ENCODE measurements around the gene PRRG2.

- TF ChIP-seq BHLHE40 (IDR thresholded peaks at IDR 0.05; ENCODE audit: borderline replicate concordance) (no peak), FOXK2 (IDR thresholded peaks at IDR 0.05) (no peak), ARNT (IDR thresholded peaks at IDR 0.05) (no peak), SP1 (IDR thresholded peaks at IDR 0.05) (no peak), TARDBP (IDR thresholded peaks at IDR 0.05) (no peak), HDGF (IDR thresholded peaks at IDR 0.05; ENCODE audit: borderline replicate concordance) (no peak), ELF4 (IDR thresholded peaks at IDR 0.05) (no peak), PKNOX1 (IDR thresholded peaks at IDR 0.05) (no peak), FOXM1 (IDR thresholded peaks at IDR 0.05; ENCODE audit: borderline replicate concordance) (no peak), LEF1 (IDR thresholded peaks at IDR 0.05; ENCODE audit: borderline replicate concordance) (no peak), ZNF384 (IDR thresholded peaks at IDR 0.05) (no peak)
Measured at GRCh38 chr19:49570138-49570856, 10.8 kb upstream of the PRRG2 start.

Data from HEK293T (cell line).